ELF-1 (cell line): ENCODE measurements around the gene HAVCR1.
"Not testable (repeated sequence)": the region's sequence is repeated elsewhere in the genome, so short reads cannot be mapped to it uniquely, and the experiment has no call there.

Experiments used
- DNase-seq: peaks from one replicate; pipeline ENCODE4 v3.0.0-alpha.2; 2016; ENCODE audit warnings: low read depth, low spot score

Gene HAVCR1

GRCh38 chr5:157059093-157059539 lies at the start of gene HAVCR1:
TSS of gene HAVCR1 (minus strand) at chr5:157059116. CDS start at chr5:157057943, 1,173 bp downstream.
- DNase-seq, result no peak

- DNase-seq, result no peak
Measured at GRCh38 chr5:157107508-157107907, 48.6 kb upstream of the HAVCR1 start.

- no peak for DNase-seq
Measured at GRCh38 chr5:157106630-157107461, 47.9 kb upstream of the HAVCR1 start.

- DNase-seq, result no peak
Measured at GRCh38 chr5:157100140-157100679, 41.3 kb upstream of the HAVCR1 start.

- DNase-seq, result no peak
Measured at GRCh38 chr5:157088342-157088990, 29.6 kb upstream of the HAVCR1 start.

- no peak for DNase-seq
Measured at GRCh38 chr5:157086751-157087359, 27.9 kb upstream of the HAVCR1 start.

GRCh38 chr5:157085930-157086329 lies 27.0 kb upstream of the HAVCR1 start:
- no peak for DNase-seq

- no peak for DNase-seq
Measured at GRCh38 chr5:157080286-157080685, 21.4 kb upstream of the HAVCR1 start.

GRCh38 chr5:157076558-157076957 lies 17.6 kb upstream of the HAVCR1 start:
- DNase-seq, result no peak

- DNase-seq, result no peak
Measured at GRCh38 chr5:157072508-157072907, 13.6 kb upstream of the HAVCR1 start.

- no peak for DNase-seq
Measured at GRCh38 chr5:157069949-157070348, 11.0 kb upstream of the HAVCR1 start.

- no peak for DNase-seq
Measured at GRCh38 chr5:157068785-157069184, 9.9 kb upstream of the HAVCR1 start.

- DNase-seq, result no peak
Measured at GRCh38 chr5:157068339-157068738, 9.4 kb upstream of the HAVCR1 start.

- no peak for DNase-seq
Measured at GRCh38 chr5:157067005-157067404, 8.1 kb upstream of the HAVCR1 start.

GRCh38 chr5:157066080-157066479 lies 7.2 kb upstream of the HAVCR1 start:
- no peak for DNase-seq

GRCh38 chr5:157063776-157064430 lies 5.0 kb upstream of the HAVCR1 start:
- no peak for DNase-seq

GRCh38 chr5:157059891-157060290 lies 975 bp upstream of the HAVCR1 start:
- no peak for DNase-seq

- DNase-seq, result no peak
Measured at GRCh38 chr5:157057459-157058370, 1.2 kb downstream of the HAVCR1 start.

- not testable (repeated sequence) for DNase-seq
Measured at GRCh38 chr5:157056848-157057247, 2.1 kb downstream of the HAVCR1 start.

GRCh38 chr5:157051604-157052245 lies 7.2 kb downstream of the HAVCR1 start:
- DNase-seq, result no peak
